Prostate gland (tissue), 2 donors: ENCODE measurements around the gene SAT1.

Source experiments
- CTCF ChIP-seq, 4 experiments: fragments of 200-600 bp in 2 of 4; fragments of 450-650 bp in 2 of 4; sonication (generic) in 2 of 4; IDR thresholded peaks; 1 replicate in 3 of 4; 2 replicates in 1 of 4; pipeline ENCODE4 v1.5.1; 2016 to 2019; ENCODE audit warnings: antibody characterized with exemption in 4 of 4, mild to moderate bottlenecking in 2 of 4, moderate library complexity in 2 of 4
- POLR2A ChIP-seq: fragments of 450-650 bp; IDR thresholded peaks from one replicate; pipeline ENCODE4 v1.6.1; 2016; ENCODE audit warnings: antibody characterized with exemption, mild to moderate bottlenecking

- TF ChIP-seq CTCF (IDR thresholded peaks at IDR 0.05) (no peak), POLR2A (no peak)
Measured at GRCh38 chrX:23745786-23746185, 37.2 kb upstream of the SAT1 start.
